HG03196 (cell line): ENCODE results near the gene SLC2A4.

Source experiments
- ATAC-seq: cut with Tn5 transposase; IDR thresholded peaks from one replicate; pipeline ENCODE4 v1.9.1; 2021; ENCODE audit not compliant: unreplicated experiment

Gene SLC2A4

DNA sequence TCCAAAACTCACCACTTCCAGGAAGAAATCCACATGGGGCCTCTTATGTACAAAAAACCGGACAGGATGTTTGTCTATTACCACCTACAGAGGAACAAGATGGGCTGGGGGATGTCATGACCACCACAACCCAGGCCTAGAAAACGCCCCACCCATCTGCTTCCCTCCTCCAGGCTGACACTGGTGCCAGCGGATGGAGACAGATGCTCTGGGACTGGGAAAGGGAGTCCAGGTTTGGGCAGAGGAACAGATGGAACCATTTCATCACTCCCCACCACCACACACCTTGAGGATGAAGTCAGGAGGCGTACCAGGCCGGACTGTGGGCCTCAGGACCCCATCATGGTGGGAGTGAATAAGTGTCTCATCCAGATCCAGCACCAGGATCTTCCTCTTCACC, 34.7 kb upstream of the SLC2A4 start:
- no peak for ATAC-seq

DNA sequence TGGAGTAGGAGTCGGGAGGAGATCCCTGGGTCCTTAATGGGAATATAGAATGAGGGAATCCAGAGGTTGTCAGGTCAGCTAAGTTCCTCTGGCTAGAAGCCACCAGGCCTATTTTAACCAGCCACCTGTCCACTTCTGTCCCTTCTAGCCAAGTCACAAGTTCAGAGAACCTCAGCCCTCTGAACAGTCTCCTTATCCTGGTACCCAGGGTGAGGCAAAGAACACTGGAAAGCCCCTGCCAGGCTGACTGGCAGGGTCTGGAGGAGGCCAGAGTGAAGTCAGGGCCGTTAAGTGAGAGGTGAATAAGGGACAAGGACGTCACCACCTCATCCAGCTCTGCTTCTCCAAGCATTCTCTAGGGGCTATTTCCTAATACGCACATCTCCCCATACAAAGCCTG, 32.7 kb upstream of the SLC2A4 start:
- no peak for ATAC-seq

DNA sequence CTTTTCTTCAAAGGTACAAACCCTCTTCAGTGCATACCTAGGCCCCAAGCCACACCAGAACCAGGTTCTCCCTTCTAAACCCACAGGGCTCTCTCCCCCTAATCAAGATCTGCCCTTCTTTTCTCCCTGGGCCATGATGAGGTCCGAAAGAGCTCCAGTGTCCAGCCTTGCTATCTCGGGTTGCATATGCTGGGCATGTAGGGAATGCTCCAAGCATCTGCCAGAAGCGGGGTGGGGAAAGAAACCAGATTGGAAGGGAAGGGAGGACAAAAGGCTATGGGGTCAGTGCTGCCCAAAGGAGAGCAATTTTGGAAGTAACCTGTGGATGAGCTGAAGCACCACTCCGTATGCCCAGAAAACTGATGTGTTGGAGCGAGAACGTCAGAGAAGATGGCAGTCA, 32.3 kb upstream of the SLC2A4 start:
- no peak for ATAC-seq

DNA sequence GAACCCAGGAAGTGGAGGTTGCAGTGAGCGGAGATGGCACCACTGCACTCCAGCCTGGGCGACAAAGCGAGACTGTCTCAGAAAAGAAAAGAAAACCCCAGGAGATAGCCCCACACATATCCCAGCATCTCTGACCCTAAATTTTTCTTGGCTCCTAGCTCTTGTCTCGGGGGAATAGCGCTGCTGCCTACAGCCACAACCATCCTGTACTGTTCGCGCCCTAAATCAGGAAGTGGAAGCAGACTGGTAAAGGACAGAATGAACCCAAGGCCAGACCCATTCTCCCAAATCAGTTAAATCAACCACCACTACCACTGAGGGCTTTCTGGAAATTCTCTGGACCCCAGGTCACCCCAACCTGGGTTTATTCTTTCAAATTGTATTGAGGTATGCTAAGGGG, 31.7 kb upstream of the SLC2A4 start:
- no peak for ATAC-seq

DNA sequence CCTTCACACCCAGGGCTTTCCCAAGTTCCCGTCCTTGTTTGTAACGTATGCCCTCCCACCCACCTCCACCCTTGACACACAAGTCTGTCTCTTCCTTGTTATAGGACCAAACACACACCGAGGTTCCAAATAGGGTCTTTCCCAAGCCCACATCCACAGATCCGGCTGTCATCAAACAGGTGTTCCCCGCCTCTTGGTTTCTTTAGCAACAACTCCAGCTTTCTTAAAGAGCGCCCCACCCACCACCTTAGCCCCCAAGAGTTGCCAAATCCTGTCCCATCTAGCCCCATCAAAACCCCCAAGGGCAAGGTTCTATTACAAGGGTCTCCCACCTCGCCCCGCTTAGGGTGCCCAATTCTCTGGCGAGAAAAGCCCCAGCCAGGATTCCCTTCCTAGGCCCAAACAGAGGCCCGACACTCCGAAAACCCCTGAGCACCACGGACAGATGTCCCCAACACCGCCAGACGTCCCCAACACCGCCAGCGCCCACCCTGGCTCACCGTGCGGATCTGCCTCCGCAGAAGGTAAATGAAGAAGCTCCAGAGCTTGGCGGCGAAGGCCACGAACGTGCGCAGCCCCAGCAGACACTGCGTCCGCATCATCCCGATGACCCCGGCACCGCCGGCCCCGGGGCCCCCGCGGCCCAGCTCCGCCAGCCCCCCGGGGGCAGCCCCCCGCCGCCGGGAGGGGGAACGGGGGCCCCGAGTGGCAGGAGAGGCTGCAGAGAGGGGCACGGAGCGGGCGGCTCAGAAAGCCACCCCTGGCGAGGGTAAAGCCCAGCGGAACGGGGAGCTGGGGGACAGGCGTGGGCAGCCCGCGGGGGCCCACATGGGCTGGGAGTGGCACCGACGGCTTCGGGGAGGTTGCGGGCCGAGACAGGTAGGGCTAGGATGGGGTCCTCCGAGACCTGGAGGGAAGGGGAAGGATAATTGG, 30.6 kb upstream of the SLC2A4 start:
- ATAC-seq: no peak

DNA sequence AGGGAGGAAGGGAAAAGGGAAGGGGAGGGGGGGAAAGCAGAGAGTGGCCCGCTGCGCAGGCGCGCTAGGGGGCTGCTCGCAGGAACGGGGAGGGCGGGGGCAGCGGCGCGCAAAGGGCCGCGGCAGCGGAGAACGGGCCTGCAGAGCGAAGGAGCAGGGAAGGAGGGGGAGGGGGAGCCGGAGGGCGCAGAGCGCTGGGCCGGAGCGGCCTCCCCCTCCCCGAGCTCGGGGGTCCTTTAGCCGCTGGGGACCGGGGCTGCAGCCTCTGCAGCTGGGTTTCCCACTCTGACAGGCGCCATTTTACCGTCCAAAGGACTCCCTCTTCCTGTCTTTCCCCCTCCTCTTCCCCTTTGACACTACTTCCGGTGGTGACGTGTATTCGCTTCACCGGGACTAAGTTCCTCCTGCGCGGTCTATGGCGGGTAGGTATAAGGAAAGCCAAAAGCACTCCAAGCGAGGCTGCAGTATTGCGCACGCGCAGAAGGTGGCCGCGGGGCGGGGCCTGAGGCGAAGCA, 29.8 kb upstream of the SLC2A4 start, which contains the start of gene CTDNEP1:
Gene CTDNEP1 (minus strand): TSS at position 74 of the 515 bp plus-strand sequence. CDS start 438 bp downstream, outside the sequence.
- ATAC-seq: peak; percentile 85

DNA sequence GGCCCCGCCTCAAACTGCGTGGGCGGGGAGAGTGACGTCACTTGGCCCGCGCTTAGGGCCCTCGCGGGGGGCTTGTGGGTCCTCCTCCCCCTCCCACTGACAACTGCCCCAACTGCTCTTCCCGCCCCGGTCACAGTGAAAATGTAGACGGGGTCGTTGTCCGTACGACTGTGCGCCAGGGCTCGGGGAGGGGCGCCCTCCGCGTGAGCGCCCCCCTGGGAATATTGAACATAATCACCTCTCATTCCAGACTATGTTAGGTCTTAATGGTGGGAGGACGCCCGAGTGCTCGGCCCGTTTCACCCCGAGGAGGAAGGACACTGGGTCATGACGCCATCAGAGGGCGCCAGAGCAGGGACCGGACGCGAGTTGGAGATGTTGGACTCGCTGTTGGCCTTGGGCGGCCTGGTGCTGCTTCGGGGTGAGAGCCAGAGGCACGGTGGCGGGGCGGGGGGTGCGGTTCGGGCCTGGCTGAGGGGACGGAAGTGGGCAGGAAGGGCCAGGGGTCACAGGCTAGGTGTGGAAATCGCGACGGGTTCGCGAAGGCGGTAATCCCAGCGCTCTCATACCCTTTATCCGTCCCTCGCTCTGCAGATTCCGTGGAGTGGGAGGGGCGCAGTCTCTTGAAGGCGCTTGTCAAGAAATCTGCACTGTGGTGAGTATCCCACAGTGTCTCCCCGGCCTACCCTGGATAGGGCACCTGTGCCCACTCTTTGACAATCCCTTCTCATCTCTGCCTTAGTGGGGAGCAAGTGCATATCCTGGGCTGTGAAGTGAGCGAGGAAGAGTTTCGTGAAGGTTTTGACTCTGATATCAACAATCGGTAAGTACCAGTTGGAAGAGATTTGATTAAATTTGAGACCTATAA, 29.1 kb upstream of the SLC2A4 start, which contains the start of gene ELP5:
Gene ELP5 (plus strand): TSS at position 40 of the 868 bp plus-strand sequence. CDS start 336 bp downstream, at position 376.
- ATAC-seq: peak; percentile 54

DNA sequence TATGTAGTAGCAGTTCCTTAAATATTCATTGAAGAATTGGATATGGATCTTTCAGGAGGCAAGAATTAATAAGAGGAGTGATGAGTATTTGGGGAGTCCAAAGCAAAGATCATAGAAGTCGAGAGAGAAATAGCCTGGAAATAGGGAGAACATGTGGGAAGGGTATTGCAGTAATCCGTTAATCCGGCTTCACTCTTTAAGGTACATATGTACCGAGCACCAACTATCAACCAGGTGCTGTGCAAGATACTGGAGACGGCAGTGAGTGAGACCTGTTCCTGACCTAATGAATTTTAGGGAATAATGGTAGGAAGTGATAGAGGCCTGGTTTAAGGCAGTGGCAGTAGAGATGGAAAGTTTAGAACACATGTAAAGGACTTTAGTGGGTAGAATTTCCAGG, 28.4 kb upstream of the SLC2A4 start:
- ATAC-seq: no peak

DNA sequence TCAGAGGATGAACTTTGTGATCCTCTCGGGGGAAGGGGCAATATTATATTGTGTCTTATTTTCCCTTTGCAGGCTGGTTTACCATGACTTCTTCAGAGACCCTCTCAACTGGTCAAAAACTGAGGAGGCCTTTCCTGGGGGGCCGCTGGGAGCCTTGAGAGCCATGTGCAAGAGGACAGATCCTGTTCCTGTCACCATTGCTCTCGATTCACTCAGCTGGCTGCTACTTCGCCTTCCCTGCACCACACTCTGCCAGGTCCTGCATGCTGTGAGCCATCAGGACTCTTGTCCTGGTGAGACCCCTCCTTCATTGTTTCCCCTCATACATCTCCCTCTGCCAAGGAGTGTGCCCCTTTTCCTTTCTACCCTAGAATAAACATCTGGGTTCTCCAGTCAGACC, 27.0 kb upstream of the SLC2A4 start:
- ATAC-seq: no peak

DNA sequence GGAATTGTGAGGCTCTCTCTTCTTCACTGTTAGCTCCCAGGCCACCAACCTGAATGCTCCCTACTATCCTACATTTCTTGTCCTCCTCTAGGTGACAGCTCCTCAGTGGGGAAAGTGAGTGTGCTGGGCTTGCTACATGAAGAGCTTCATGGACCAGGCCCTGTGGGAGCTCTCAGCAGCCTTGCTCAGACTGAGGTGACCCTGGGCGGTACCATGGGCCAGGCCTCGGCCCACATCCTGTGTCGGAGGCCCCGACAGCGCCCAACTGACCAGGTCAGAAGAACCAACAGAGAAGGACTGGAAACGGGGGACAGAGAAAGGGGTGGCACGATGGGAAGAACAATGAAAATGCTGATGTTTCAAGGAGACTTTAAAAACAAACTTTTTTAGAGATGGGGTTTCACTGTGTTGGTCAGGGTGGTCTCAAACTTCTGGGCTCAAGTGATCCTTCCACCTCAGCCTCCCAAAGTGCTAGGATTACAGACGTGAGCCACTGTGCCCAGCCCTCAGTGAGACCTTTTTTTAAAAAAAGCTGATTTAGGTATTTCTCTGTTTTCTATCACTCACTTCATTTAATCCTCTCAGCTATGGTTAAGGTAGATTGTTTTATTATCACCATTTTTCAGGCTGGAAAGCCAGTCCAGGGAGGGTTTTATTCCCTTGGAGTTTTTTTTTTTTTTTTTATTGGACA, 24.6 kb upstream of the SLC2A4 start:
- no peak for ATAC-seq

DNA sequence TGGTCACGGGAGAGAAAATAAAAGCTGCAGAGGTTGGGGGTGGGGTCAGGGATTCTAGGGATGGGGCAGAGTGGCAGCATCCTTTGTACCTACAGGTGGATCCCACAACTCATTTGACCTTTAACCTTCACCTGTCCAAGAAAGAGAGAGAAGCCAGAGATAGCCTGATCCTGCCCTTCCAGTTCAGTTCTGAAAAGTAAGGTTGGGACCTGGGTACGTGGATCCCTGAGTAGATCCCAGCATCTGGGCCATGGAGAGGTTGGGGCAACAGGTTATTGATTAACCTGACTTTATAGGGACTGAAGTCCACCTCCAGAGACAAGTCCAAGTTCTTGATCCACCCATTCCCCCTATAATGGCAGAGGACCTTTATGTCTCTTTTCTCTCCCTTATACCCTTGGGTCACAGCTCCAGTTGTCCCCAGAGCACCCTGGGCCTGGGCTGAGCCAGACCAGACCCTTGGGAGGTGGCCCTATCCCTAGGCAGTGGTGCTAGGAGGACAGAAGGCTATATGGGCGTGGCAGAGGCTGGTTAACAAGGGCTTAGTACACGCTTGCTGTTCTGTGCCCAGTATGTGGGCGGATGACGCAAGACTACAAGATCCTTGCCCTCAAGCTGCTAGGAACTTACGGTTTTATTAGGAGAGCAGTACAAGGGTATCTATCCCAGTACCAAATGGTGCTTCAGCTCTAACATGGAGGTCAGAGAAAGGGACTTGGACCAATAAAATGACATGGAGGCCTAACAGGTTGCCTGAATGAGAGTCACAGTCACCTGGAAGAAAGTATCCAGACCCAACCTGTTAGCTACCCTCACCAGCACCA, 22.6 kb upstream of the SLC2A4 start:
- no peak for ATAC-seq

DNA sequence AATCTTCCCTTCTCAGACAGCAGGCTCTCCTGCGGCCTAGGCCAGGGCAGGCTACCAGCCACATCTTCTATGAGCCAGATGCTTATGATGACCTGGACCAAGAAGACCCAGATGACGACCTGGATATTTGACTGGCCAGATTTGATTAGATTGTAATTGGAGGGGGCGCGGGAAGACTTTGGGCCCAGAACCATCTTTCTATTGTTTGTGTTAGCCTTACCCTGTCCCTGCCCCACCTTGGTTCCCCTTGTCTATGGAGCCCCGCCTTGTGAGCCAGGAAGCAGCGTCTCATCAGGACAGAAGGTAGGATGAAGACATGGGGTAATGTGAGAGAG, 22.0 kb upstream of the SLC2A4 start:
- no peak for ATAC-seq

DNA sequence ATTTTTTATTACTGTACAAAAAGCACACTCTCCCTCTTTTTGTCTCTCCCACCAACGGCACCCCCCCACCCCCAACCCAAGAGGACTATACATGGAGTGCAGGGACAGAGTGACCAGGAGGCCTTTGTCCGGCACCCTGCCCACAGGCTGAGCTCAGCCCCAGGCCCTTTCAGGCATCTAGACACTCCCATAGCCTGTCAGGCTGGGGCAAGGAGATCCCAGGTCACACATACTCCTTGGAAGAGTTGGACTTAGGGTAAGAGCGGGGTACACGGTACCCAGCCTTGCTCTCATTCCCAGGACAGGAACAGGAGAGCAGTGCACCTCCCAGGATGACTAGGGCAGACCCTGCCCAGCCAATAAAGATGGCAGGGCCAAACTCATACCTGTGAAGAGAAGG, 21.4 kb upstream of the SLC2A4 start:
- no peak for ATAC-seq

DNA sequence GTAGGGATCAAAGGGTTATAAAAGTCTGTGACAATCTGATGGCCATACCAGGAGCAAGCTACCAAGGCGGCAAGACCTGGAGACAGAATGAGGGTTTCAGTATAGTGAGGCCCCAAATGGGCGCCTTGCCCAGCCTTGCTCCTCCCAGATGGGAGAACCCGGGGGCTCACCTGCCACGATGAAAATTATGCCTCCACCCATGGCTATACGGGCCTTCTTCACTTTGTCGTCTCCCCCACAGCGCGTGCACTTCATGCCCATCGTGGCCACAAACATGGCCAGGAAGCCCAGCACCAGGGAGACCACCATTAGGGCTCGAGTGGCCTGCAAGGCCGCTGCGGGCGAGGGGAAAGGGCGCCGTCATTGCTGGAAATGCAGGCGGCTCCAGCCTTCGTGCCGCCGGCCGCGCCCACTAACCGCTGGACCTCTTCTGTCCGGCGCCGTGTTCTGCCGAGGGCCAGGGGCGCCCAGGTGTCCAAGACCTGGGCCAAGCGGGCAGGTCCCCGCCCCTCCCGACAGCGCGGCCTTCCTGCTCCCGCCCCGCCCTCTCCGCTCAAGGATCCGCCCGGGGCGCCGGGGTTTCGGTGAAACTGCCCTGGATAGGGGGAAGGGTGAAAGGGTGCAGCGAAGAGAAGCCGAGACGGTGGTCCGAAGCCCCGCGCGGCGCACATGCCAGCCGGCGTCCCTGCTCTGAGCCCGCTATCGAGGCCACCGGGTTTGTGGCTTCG, 20.7 kb upstream of the SLC2A4 start:
- no peak for ATAC-seq

DNA sequence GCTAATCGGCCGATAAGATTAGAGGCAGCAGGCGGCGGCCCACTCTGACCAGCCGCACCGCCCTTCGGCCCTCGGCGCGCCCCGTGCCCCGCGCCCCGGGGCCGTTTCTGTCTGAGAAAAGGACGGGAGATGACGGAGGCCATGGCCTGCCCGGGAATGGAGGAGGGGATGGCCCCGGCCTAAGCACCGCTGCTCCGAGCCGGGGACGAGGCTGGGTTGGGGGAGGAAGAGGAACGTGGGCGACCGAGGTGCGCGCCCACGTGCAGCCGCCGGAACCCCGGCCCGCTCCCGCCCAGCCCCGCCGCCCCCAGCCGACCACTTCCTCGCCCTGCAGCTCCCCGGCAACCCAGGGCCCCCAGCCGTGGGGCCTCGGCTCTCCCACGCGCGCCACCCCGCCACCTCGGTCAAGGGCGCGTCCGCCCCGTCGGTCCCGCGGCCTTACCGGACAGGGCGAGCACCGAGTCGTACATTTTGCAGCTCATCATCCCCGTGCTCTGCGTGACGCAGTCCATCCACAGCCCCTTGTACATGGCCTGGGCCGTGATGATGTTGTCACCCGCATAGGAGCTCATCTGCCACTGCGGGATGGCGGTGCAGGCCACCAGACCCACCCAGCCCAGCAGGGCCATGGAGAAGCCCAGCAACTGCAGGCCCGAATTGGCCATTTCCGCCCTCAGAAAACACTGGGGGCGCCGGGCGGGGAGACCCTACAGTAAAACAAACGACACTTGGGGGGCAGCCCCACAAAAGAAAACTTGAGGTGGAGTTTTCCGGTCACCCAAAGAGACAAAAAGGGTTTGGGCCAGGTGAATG, 19.9 kb upstream of the SLC2A4 start:
- no peak for ATAC-seq

DNA sequence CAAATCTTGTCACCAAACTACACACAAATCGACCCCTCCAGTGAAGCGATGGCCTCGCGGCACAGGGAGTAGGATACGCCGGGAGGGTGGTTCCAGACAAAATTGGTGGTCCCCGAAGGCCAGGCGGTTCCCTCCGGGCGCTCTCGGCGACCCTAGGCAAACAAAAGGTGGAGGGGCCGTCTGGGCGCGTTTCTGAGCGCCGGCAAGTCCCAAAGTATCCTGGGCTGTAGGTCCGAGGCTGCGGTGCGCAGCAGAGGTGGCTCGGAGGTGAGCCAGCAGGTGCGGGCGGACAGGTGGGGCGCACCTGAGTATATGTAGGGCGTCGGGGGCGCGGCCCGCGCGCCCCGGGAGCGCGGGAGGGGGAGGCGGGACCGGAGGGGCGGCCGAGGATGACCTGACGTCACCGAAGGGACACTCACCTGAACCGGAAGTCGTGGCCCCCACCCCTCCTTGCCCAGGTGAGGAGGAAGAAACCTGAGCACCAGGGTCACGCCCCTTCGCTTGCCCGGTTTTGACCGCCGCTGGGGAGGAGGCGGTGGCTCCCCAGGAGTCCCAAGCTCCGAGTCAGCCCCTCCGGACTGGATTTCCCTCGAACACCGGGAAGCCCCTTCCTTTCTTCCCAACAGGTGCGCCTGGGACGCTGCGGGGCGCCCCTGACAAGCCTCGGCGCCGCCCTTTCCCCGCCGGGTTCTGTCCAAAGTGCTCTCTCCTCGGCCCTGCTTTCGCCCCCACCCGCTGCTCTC, 19.2 kb upstream of the SLC2A4 start, which contains the start of gene CLDN7:
Gene CLDN7 (minus strand): TSS at position 287 of the 743 bp plus-strand sequence. CDS start 435 bp downstream, outside the sequence.
- no peak for ATAC-seq

DNA sequence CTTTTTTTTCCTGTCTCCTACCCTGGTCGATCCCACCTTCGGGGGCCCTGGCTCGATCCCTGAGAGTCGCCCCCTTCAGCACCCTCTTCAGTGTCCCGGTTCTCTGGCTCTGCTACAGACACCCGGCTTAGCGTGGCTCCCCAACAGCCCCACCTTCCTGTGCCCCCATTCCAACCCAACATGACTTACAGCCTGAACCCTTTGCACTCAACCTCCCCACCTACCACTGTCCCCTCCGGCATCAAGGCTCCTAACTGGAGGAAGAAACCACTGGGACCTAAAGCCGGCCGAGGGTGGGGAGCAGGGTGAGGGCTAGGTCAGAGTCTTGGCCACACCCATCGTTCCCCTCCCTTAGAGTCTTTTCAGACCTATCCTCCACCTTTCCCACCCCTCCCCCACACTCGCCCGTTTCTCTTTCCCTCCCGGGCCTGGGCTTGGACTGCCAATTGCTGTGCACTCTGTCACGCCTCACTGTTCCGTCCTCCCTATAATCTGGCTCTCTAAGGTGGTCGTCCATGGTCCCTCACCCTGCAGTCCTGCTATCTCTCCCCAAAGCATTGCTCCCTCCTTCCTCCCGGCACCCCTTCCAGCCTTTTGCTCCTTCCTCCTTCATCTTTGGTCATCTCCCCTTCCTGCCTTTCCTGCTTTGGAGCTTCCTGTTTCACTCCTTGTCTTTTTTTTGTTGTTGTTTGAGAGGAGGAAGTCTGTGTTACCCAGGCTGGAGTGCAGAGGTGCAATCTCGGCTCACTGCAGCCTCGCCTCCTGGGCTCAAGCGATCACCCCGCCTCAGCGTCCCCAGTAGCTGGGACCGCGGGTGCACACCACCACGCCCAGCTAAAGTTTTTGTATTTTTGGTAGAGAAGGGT, 18.4 kb upstream of the SLC2A4 start:
- ATAC-seq: no peak
